C4-2B (cell line): ENCODE measurements around the gene DSG3.
A peak's percentile ranks its signal among the peaks of the same experiment; 100 is the strongest.
"Not testable (repeated sequence)": the region's sequence is repeated elsewhere in the genome, so short reads cannot be mapped to it uniquely, and the experiment has no call there.

Experiments used
- H3K27ac ChIP-seq: fragments of 450-650 bp; 2 replicates; pipeline ENCODE4 v1.5.1; 2017
- CTCF ChIP-seq: fragments of 450-650 bp; conservative IDR thresholded peaks from 2 replicates; pipeline ENCODE4 v1.5.1; 2017; ENCODE audit warnings: mild to moderate bottlenecking
- ZFX ChIP-seq: fragments of 450-650 bp; IDR thresholded peaks from 2 replicates; pipeline ENCODE4 v1.6.1; 2017

The DSG3 gene

GRCh38 chr18:31498574-31499524, 51.3 kb downstream of the DSG3 start:
- TF ChIP-seq ZFX (no peak), CTCF (no peak)
- peak overlapping the region; percentile 92 for H3K27ac ChIP-seq

- peak overlapping the region; percentile 41; the same call in 1 of the 2 replicates for H3K27ac ChIP-seq
- TF ChIP-seq ZFX (no peak), CTCF (no peak)
Measured at GRCh38 chr18:31500051-31500688, 52.6 kb downstream of the DSG3 start.

- TF ChIP-seq CTCF (no peak), ZFX (no peak)
- no peak overlapping the region for H3K27ac ChIP-seq
Measured at GRCh38 chr18:31503011-31503410, 55.5 kb downstream of the DSG3 start.

GRCh38 chr18:31504455-31505147, 57.1 kb downstream of the DSG3 start:
- TF ChIP-seq ZFX = no peak
- TF ChIP-seq CTCF = no peak
- no peak overlapping the region for H3K27ac ChIP-seq

- TF ChIP-seq CTCF (no peak), ZFX (no peak)
- H3K27ac ChIP-seq = no peak overlapping the region
Measured at GRCh38 chr18:31505156-31505555, 57.6 kb downstream of the DSG3 start.

GRCh38 chr18:31506024-31506742, 58.6 kb downstream of the DSG3 start:
- TF ChIP-seq CTCF (peak; percentile 26), ZFX (no peak)
- no peak overlapping the region for H3K27ac ChIP-seq

- not testable (repeated sequence) for H3K27ac ChIP-seq
Measured at GRCh38 chr18:31507124-31507523, 59.6 kb downstream of the DSG3 start.
